ENCODE measurements around the gene TMEM106B. TPM values are rescaled to one million over a fixed set of nuclear protein-coding genes. Genes with fewer than 3 reads are reported as not detected.

Gene TMEM106B
- total and polyA plus RNA-seq, 2 experiments from 2014 or later = 37.5 to 133 TPM

DNA sequence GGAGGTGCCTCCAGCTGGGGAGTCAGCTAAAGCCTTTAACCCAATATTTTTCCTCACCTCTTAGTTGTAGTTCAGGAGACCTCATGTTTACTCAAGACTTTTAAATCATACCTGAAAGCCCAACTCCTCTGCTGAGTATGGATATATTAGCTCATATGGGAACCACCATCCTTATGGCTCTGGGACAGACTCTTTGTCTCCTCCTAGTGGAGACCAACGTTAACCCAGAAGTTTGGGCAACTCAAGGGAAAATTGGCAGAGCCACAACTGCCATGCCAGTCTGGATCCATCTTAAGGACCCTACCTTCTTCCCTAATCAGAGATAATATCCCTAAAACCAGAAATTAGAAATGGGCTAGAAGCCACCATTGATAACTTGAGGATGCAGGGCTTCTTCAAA is 80.8 kb downstream of the TMEM106B start:
- H3K36me3 ChIP-seq (replicated peaks; ENCODE audit: insufficient read depth, low read depth) = no peaks in the 10 kb centered on the region
- H3K9me3 ChIP-seq (ENCODE audit: low read depth) = no peaks in the 10 kb centered on the region
- DNase-seq (ENCODE audit: low spot score) = no peak
- H3K4me1 ChIP-seq (ENCODE audit: insufficient read depth) = no peaks in the 10 kb centered on the region
- 83% methylated on average over 1 of the region's 1 CpG for WGBS (ENCODE audit: low lambda C conversion rate, missing lambda C conversion rate)
- no peak overlapping the region for H3K27ac ChIP-seq
- TF ChIP-seq EZH2 (IDR thresholded peaks at IDR 0.05; ENCODE audit: borderline replicate concordance) (no peak), EZH2phosphoT487 (IDR thresholded peaks at IDR 0.05; ENCODE audit: low read depth, severe bottlenecking, unreplicated experiment) (no peak)
- TF ChIP-seq, protein P1, sequence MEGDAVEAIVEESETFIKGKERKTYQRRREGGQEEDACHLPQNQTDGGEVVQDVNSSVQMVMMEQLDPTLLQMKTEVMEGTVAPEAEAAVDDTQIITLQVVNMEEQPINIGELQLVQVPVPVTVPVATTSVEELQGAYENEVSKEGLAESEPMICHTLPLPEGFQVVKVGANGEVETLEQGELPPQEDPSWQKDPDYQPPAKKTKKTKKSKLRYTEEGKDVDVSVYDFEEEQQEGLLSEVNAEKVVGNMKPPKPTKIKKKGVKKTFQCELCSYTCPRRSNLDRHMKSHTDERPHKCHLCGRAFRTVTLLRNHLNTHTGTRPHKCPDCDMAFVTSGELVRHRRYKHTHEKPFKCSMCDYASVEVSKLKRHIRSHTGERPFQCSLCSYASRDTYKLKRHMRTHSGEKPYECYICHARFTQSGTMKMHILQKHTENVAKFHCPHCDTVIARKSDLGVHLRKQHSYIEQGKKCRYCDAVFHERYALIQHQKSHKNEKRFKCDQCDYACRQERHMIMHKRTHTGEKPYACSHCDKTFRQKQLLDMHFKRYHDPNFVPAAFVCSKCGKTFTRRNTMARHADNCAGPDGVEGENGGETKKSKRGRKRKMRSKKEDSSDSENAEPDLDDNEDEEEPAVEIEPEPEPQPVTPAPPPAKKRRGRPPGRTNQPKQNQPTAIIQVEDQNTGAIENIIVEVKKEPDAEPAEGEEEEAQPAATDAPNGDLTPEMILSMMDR (IDR thresholded peaks at IDR 0.05; ENCODE audit: poor library complexity) = peak; percentile 13
- no peaks in the 10 kb centered on the region for H3K27me3 ChIP-seq
- no peak overlapping the region for H2AFZ ChIP-seq
- no peaks in the 10 kb centered on the region for H3K9me2 ChIP-seq (replicated peaks; ENCODE audit: insufficient read depth)
- no peak overlapping the region for H3K4me2 ChIP-seq
- no peaks in the 10 kb centered on the region for H3K79me2 ChIP-seq
- no peaks in the 10 kb centered on the region for H4K20me1 ChIP-seq (ENCODE audit: insufficient read depth, poor library complexity, severe bottlenecking)
- no peak overlapping the region for H3K4me3 ChIP-seq

Other genes with a start within 250 kb of the TMEM106B start
- gene VWDE, start 192.6 kb downstream of the TMEM106B start, total RNA-seq = 0.68 and 2.1 TPM in 2 replicates
- gene VWDE, start 192.6 kb downstream of the TMEM106B start, polyA plus RNA-seq = 0.13 TPM in 1 of 2 replicates, not detected in the other

Measured in hepatocyte (in vitro differentiated cells).